ENCODE measurements around the gene SCAF4. TPM values are rescaled to one million over a fixed set of nuclear protein-coding genes. Genes with fewer than 3 reads are reported as not detected.
A peak's percentile ranks its signal among the peaks of the same experiment; 100 is the strongest.

The SCAF4 gene
- total and polyA plus RNA-seq, 9 of the 15 experiments (the other 6 are each of a cell fraction or from before 2014, with no cell fraction given), result 2.3 to 55.7 (median 17.2) TPM

DNA sequence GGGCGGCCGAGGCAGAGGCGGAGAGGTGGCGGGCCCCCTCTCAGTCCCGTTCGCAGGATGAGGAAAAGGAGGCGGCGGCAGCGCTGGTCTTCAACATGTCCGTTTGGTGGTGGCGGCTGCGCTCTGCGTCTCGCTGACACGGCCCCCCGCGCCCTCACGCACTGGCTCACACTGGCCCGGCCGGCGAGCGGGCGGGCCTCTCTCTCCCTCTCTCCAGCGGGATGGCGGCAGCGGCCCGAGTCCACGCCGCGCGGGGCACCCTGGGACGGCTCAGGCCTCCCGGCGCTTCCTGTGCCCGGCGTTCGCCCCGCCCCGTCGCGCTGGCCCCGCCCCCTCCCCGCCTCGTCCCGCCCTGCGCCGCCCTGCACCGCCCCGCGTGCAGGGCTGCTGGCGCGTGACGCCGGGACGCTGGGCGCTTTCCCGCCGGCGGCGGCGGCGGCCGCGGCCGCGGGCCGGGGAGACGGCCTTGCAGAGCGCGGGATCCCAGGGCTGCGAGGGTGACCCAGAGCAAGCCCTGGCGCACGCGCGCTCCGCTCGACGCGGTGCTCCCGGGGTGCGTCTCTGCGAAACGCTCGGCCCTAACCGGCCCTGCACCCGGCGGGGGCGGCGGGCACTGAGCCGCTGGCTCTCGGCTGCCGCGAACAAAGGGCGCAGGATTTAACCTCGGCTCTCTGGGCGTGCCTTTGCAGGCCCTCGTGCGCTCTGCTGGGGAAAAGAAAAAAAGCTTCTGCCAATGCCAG, at the start of gene SCAF4 (continued):
- peak; percentile 3; the same call in 1 of the 2 replicates for TF ChIP-seq JUND (IDR thresholded peaks at IDR 0.05; ENCODE audit: borderline replicate concordance, low read depth, low read length)
- no peak; the same call in 2 of the 3 replicates for TF ChIP-seq JUND (tag; IDR thresholded peaks at IDR 0.05; ENCODE audit: borderline replicate concordance, low read depth, low read length)
- TF ChIP-seq ZNF354B (CRISPR knock-in tag; IDR thresholded peaks at IDR 0.05), result no peak
- TF ChIP-seq PHF8 (IDR thresholded peaks at IDR 0.05; ENCODE audit: borderline replicate concordance, low read length), result peak; percentile 94
- peak; percentile 56; the same call in 1 of the 2 replicates for TF ChIP-seq NR4A1 (CRISPR knock-in tag; IDR thresholded peaks at IDR 0.05)
- no peak for TF ChIP-seq NR4A1 (tag; IDR thresholded peaks at IDR 0.05)
- 0 out of 2 replicates have a peak, but pooled peaks have one; percentile 19 for TF ChIP-seq TAF7 (tag; IDR thresholded peaks at IDR 0.05)
- TF ChIP-seq CEBPB (tag; IDR thresholded peaks at IDR 0.05), result no peak
- TF ChIP-seq YY1 (IDR thresholded peaks at IDR 0.05; ENCODE audit: borderline replicate concordance in 1 of 3, control insufficient read depth in 1 of 3, extremely low read depth in 1 of 3, insufficient read depth in 3 of 3, insufficient read length in 1 of 3, insufficient replicate concordance in 2 of 3, low read depth in 1 of 3, low read length in 2 of 3), result peak in 2 of 3 experiments; percentile 78 to 89
- TF ChIP-seq TOE1 (IDR thresholded peaks at IDR 0.05; ENCODE audit: borderline replicate concordance), result peak; percentile 11; the same call in 1 of the 2 replicates
- TF ChIP-seq TOE1 (CRISPR knock-in tag; IDR thresholded peaks at IDR 0.05; ENCODE audit: borderline replicate concordance, low read depth), result no peak
- TF ChIP-seq FIP1L1 (IDR thresholded peaks at IDR 0.05; ENCODE audit: low read depth, low read length, poor library complexity, severe bottlenecking), result peak; percentile 79
- TF ChIP-seq GTF2E2 (tag; IDR thresholded peaks at IDR 0.05), result no peak
- peak; percentile 8; the same call in 1 of the 2 replicates for TF ChIP-seq HCFC1 (IDR thresholded peaks at IDR 0.05; ENCODE audit: low read depth, low read length)
- no peak for TF ChIP-seq CREB1 (IDR thresholded peaks at IDR 0.05)
- 0 out of 2 replicates have a peak, but pooled peaks have one; percentile 16 for TF ChIP-seq CREB1 (CRISPR knock-in tag; IDR thresholded peaks at IDR 0.05)
- TF ChIP-seq CHD4 (IDR thresholded peaks at IDR 0.05; ENCODE audit: insufficient read depth, insufficient replicate concordance, low read depth, low read length, poor library complexity, severe bottlenecking), result no peak
- TF ChIP-seq JUN (IDR thresholded peaks at IDR 0.05; ENCODE audit: borderline replicate concordance, low read depth, low read length), result peak; percentile 4; the same call in 1 of the 2 replicates
- no peak for TF ChIP-seq JUN (CRISPR knock-in tag; IDR thresholded peaks at IDR 0.05; ENCODE audit: borderline replicate concordance)

Measured in K562 (cell line).